Natural killer cell (primary cell): ENCODE measurements around the gene TRPV2. TPM values are rescaled to one million over a fixed set of nuclear protein-coding genes. Genes with fewer than 3 reads are reported as not detected.

Experiments
- ATAC-seq, 3 donors: fragments of 150-1000 bp in 2 of 3; fragments of 200-7000 bp in 1 of 3; cut with Tn5 transposase; 1 replicate in 1 of 3; 2 replicates in 2 of 3; pipeline ENCODE4 v1.10.0; 2021; ENCODE audit warnings: mild to moderate bottlenecking in 2 of 3, moderate library complexity in 2 of 3
- DNase-seq, 2 donors: peaks; one replicate each; pipeline versions ENCODE4 v3.0.0 to v3.0.0-alpha.2; 2013 to 2021; ENCODE audit warnings: mixed read lengths in 1 of 2
- H3K27ac ChIP-seq: one replicate; pipeline ENCODE4 v1.5.1; 2013; ENCODE audit warnings: mild to moderate bottlenecking, low read length
- H3K27me3 ChIP-seq: one replicate; pipeline ENCODE4 v1.6.1; 2013; ENCODE audit warnings: low read length; ENCODE audit not compliant: control insufficient read depth, insufficient read depth
- H3K36me3 ChIP-seq: one replicate; pipeline ENCODE4 v1.6.1; 2013; ENCODE audit warnings: low read length; ENCODE audit not compliant: control insufficient read depth, insufficient read depth
- H3K4me1 ChIP-seq: one replicate; pipeline ENCODE4 v1.6.1; 2013; ENCODE audit warnings: low read length; ENCODE audit not compliant: control insufficient read depth, insufficient read depth
- H3K4me3 ChIP-seq: one replicate; pipeline ENCODE4 v1.5.1; 2013; ENCODE audit warnings: low read length
- H3K9me3 ChIP-seq: one replicate; pipeline ENCODE4 v1.6.1; 2013; ENCODE audit warnings: low read length; ENCODE audit not compliant: control insufficient read depth, insufficient read depth
- H3K27ac Mint-ChIP-seq, 2 donors: one replicate each; pipeline ENCODE4 v1.8.0; 2022; ENCODE audit warnings: mild to moderate bottlenecking in 2 of 2, mixed read lengths in 2 of 2, moderate library complexity in 1 of 2
- H3K27me3 Mint-ChIP-seq, 2 donors: one replicate each; pipeline ENCODE4 v1.8.0; 2022; ENCODE audit warnings: low read depth in 2 of 2, mixed read lengths in 2 of 2
- H3K36me3 Mint-ChIP-seq: one replicate; pipeline ENCODE4 v1.8.0; 2022; ENCODE audit warnings: mixed read lengths
- H3K4me1 Mint-ChIP-seq, 2 donors: one replicate each; pipeline ENCODE4 v1.8.0; 2022; ENCODE audit warnings: mixed read lengths in 2 of 2
- H3K4me3 Mint-ChIP-seq: one replicate; pipeline ENCODE4 v1.8.0; 2022; ENCODE audit warnings: mild to moderate bottlenecking, moderate library complexity, mixed read lengths
- H3K9me3 Mint-ChIP-seq, 2 donors: one replicate each; pipeline ENCODE4 v1.8.0; 2022; ENCODE audit warnings: mixed read lengths in 2 of 2
- WGBS: methylation state at CpG from one replicate; pipeline ENCODE4 v1.1.7; 2013; ENCODE audit warnings: missing lambda C conversion rate; ENCODE audit not compliant: insufficient coverage; 5-methylcytosine and 5-hydroxymethylcytosine counted together
- intact Hi-C: fragments of 100-400 bp; cut with micrococcal nuclease; formaldehyde crosslinking; loops from one replicate; pipeline ENCODE4 v1.14.2; 2022
- total RNA-seq, 4 donors: library from RNA; stranded (reverse); fragments of 120-200 nt in 1 of 4; gene quantifications; one replicate each; pipeline versions ENCODE4 v1.2.3 to v1.2.4, GENCODE V29; 2013 to 2022
- TF ChIP-seq, protein P1 (sequence below): fragments of 200-600 bp; IDR thresholded peaks from one replicate; pipeline ENCODE4 v1.8.0; 2022; ENCODE audit warnings: antibody characterized with exemption

TRPV2 gene
- total RNA-seq, 3 donors from 2014 or later (not counting 1 experiment from before 2014, with no cell fraction given), result 138 to 163 (median 147) TPM

DNA sequence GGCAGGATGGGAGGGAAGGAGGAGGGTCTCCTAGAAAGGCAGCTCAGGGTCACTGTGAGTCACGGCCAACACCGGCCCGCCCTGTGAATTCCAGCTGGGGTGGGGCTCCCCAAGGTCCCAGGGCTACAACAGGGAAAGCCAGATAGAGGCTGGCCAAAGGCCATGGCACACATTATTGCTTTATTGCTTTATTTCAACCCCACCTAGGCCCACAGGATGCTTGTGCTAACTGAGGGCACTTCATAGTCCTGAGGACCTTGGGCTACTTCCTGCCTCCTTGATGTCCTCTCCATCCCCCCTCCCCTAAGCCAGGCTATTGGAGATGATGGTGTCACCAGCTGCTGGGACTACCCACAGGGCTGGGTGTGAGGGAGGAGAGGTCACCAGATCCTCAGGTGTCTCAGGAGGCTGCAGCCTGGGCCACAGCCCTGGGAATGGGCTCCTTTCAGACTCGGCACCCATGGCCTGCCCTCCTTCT is 50.5 kb downstream of the TRPV2 start:
- no peak overlapping the region for H3K27ac ChIP-seq
- H3K27me3 Mint-ChIP-seq, result no peaks in the 10 kb centered on the region
- ATAC-seq (peak in 1 of 3 donors; percentile 11), DNase-seq (no peak)
- no peaks in the 10 kb centered on the region for H3K9me3 ChIP-seq
- no peaks in the 10 kb centered on the region for H3K27me3 ChIP-seq
- no peaks in the 10 kb centered on the region for H3K36me3 Mint-ChIP-seq
- intact Hi-C loops, result no loop called here
- H3K36me3 ChIP-seq, result no peaks in the 10 kb centered on the region
- TF ChIP-seq, protein P1, sequence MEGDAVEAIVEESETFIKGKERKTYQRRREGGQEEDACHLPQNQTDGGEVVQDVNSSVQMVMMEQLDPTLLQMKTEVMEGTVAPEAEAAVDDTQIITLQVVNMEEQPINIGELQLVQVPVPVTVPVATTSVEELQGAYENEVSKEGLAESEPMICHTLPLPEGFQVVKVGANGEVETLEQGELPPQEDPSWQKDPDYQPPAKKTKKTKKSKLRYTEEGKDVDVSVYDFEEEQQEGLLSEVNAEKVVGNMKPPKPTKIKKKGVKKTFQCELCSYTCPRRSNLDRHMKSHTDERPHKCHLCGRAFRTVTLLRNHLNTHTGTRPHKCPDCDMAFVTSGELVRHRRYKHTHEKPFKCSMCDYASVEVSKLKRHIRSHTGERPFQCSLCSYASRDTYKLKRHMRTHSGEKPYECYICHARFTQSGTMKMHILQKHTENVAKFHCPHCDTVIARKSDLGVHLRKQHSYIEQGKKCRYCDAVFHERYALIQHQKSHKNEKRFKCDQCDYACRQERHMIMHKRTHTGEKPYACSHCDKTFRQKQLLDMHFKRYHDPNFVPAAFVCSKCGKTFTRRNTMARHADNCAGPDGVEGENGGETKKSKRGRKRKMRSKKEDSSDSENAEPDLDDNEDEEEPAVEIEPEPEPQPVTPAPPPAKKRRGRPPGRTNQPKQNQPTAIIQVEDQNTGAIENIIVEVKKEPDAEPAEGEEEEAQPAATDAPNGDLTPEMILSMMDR, result no peak
- no peak overlapping the region for H3K4me3 Mint-ChIP-seq
- H3K4me1 ChIP-seq, result no peaks in the 10 kb centered on the region
- WGBS, result 95% methylated on average over 4 of the region's 4 CpGs
- no peak overlapping the region for H3K27ac Mint-ChIP-seq
- H3K4me1 Mint-ChIP-seq, result no peaks in the 10 kb centered on the region
- H3K9me3 Mint-ChIP-seq, result no peaks in the 10 kb centered on the region
- no peak overlapping the region for H3K4me3 ChIP-seq

DNA sequence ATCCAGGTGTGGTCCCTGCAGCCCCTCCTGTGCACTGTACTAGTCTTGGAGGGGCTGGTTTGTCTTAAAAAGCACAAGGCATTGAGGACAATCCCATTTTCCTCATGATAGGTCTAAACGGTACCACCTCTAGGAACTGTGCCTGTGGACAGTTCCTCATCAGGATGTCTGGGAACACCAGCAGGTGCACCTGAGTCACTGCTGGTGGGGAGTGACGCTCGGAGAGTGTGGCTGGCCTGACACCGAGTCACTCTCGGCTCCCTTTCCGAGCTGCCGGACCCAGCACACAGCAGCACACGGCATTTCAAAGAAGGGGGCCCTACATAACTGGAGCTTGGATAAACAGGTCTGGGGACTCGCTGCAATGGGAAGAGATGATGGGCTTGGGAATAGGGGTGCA is 51.0 kb downstream of the TRPV2 start:
- Histone ChIP-seq H3K27me3 (no peaks in the 10 kb centered on the region), H3K4me3 (no peak overlapping the region), H3K27ac (no peak overlapping the region), H3K9me3 (no peaks in the 10 kb centered on the region), H3K4me1 (no peaks in the 10 kb centered on the region), H3K36me3 (no peaks in the 10 kb centered on the region)
- DNase-seq, result no peak
- Mint-ChIP-seq H3K27ac (no peak overlapping the region), H3K4me1 (no peaks in the 10 kb centered on the region), H3K4me3 (no peak overlapping the region), H3K9me3 (no peaks in the 10 kb centered on the region), H3K27me3 (no peaks in the 10 kb centered on the region), H3K36me3 (no peaks in the 10 kb centered on the region)
- no peak for ATAC-seq
- 95% methylated on average over 9 of the region's 9 CpGs for WGBS
- intact Hi-C loops, result no loop called here
- TF ChIP-seq, protein P1, result no peak

DNA sequence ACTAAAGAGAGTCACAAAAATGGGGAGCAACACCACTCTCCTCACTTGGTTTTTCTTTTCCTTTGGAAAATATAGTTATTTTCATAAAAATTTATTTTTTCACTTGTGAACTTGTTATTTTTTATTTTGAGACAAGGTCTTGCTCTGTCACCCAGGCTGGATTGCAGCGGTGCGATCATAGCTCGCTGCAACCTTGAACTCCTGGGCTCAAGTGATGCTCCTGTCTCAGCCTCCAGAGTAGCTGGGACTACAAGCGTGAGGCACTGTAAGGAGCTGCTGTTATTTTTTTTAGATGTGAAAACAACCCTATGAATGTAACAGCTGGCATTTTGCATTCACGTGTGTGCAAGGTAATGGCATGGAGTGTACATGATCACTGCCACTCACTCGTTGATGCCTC is 51.7 kb downstream of the TRPV2 start:
- 91% methylated on average over 6 of the region's 6 CpGs for WGBS
- Histone ChIP-seq H3K4me1 (no peaks in the 10 kb centered on the region), H3K27ac (no peak overlapping the region), H3K4me3 (no peak overlapping the region), H3K9me3 (no peaks in the 10 kb centered on the region), H3K27me3 (no peaks in the 10 kb centered on the region), H3K36me3 (no peaks in the 10 kb centered on the region)
- no peaks in the 10 kb centered on the region for H3K9me3 Mint-ChIP-seq
- intact Hi-C loops, result no loop called here
- H3K36me3 Mint-ChIP-seq, result no peaks in the 10 kb centered on the region
- H3K4me1 Mint-ChIP-seq, result peaks cover 0 to 2% of the 10 kb centered on the region in 2 donors
- ATAC-seq (no peak), DNase-seq (no peak)
- TF ChIP-seq, protein P1, result no peak
- no peaks in the 10 kb centered on the region for H3K27me3 Mint-ChIP-seq
- no peak overlapping the region for H3K27ac Mint-ChIP-seq
- no peak overlapping the region for H3K4me3 Mint-ChIP-seq

DNA sequence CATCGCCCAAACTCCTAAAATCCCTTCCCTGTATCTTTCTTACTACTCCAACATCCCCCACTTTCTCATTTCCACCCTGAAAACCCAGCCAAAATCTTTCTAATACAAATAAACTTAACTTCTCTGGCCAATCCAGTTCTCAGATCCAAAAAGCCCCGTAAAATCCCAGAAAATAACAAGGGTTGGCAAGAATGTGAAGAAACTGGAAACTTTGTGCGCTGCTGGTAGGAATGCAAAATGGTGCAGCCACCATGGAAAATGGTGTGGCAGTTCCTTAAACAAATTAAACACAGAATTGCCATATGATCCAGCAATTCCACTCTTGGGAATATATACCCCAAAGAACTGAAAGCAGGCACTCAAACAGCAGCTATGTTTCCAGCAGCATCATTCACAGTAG is 52.5 kb downstream of the TRPV2 start:
- ATAC-seq (no peak), DNase-seq (no peak)
- Mint-ChIP-seq H3K27ac (no peak overlapping the region), H3K36me3 (no peaks in the 10 kb centered on the region), H3K4me1 (peaks cover 0 to 5% of the 10 kb centered on the region in 2 donors), H3K9me3 (no peaks in the 10 kb centered on the region), H3K27me3 (no peaks in the 10 kb centered on the region), H3K4me3 (no peak overlapping the region)
- WGBS, result 97% methylated on average over 3 of the region's 3 CpGs
- H3K4me1 ChIP-seq, result no peaks in the 10 kb centered on the region
- intact Hi-C loops, result no loop called here
- TF ChIP-seq, protein P1, result no peak
- no peaks in the 10 kb centered on the region for H3K27me3 ChIP-seq
- H3K27ac ChIP-seq, result no peak overlapping the region
- no peak overlapping the region for H3K4me3 ChIP-seq
- no peaks in the 10 kb centered on the region for H3K36me3 ChIP-seq
- H3K9me3 ChIP-seq, result no peaks in the 10 kb centered on the region
